ENCODE data around the gene A4GALT.
"Not testable (repeated sequence)": the region's sequence is repeated elsewhere in the genome, so short reads cannot be mapped to it uniquely, and the experiment has no call there.

DNA sequence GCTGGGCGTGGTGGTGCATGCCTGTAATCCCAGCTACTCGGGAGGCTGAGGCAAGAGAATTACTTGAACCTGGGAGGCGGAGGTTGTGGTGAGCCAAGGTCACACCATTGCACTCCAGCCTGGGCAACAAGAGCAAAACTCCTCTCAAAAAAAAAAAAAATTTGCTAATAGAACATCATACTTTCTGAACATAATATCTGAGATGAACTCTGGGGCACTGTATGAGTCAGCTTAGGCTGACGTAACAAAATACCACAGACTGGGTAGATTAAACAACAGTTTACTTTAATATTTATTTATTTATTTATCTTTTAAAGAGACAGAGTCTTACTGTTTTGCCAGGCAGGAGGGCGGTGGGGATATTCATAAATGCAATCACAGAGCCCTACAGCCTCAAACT, 34.9 kb upstream of the A4GALT start:
- TF ChIP-seq POLR2A (IDR thresholded peaks at IDR 0.05) = not testable (repeated sequence)
- TF ChIP-seq, protein P1, sequence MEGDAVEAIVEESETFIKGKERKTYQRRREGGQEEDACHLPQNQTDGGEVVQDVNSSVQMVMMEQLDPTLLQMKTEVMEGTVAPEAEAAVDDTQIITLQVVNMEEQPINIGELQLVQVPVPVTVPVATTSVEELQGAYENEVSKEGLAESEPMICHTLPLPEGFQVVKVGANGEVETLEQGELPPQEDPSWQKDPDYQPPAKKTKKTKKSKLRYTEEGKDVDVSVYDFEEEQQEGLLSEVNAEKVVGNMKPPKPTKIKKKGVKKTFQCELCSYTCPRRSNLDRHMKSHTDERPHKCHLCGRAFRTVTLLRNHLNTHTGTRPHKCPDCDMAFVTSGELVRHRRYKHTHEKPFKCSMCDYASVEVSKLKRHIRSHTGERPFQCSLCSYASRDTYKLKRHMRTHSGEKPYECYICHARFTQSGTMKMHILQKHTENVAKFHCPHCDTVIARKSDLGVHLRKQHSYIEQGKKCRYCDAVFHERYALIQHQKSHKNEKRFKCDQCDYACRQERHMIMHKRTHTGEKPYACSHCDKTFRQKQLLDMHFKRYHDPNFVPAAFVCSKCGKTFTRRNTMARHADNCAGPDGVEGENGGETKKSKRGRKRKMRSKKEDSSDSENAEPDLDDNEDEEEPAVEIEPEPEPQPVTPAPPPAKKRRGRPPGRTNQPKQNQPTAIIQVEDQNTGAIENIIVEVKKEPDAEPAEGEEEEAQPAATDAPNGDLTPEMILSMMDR (IDR thresholded peaks at IDR 0.05) = not testable (repeated sequence)

Data from heart left ventricle (tissue), 13 donors.